Measurements from ENCODE around the gene VSIR.

Gene VSIR

DNA sequence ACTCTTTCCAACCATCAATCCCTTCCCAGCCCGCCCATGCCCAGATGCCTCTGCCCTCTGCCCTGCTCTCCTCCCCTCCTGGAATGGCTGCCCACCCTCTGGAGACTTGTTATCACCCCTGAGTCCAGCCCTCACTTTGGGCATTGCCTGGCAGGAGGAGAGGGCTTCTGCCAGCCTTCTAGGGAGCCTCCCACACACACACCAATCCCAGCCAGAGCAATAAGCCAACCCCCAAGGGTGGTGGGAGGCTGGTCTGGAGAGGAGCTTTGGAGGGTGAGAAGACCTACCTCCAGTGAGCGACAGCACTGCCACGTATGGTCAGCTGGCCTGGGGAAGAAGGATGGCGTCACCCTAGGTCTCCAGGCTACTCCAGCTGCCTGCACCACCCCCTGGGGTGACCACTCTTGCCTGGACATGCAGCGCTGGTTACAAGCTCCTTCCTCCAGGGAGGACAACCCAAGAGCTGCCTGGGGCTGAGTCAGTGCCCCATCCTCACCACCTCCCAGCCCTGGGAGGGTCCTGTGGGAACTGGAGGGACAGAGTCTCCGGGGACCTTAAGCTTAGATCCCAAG is 62.2 kb downstream of the VSIR start:
- no peak for DNase-seq

GRCh38 chr10:71710519-71710918 is 62.8 kb downstream of the VSIR start:
- no peak for DNase-seq

GRCh38 chr10:71708897-71709882 is 64.1 kb downstream of the VSIR start:
- no peak for DNase-seq

DNA sequence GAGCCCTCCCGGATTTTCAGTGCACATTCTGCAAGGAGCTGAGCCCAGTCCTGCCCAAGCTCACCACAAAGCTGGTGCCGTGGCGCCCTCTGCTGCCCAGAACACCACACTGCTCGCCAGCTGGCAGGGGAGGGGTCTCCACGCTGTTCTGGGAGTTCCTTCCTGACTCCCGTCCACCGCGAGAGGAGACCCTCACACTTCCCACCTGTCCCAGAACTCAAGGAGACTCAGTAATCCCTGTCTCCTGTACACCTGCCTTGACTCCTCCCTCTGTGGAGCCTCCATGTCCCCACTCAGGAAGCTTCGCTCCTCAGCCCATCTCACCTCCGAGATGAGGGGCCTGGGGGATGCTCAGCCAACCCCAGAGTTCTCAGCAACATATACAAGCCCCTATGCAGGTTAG is 65.0 kb downstream of the VSIR start:
- DNase-seq, result no peak

- no peak for DNase-seq
Measured at GRCh38 chr10:71707240-71707789, 66.0 kb downstream of the VSIR start.

- no peak for DNase-seq
Measured at GRCh38 chr10:71706216-71707121, 66.9 kb downstream of the VSIR start.

DNA sequence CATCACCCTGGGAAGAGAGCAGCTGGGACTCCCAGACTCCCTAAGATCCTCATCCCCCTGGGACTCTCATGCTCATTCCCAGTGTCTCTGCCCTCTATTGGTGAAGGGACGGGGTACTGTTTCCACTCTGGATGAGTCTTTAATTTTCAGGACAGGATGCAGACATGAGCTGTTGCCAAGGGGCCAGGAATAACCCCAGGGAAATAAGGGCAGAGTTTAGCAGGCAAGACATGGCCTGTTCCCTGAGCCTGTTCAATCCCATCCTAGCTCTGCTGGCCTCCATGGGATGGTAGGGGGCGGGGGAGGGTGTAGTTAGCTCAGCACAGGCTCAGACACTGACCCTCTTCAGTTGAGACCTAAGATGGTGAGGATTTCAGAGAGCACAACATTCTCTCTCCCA is 67.7 kb downstream of the VSIR start:
- no peak for DNase-seq

DNA sequence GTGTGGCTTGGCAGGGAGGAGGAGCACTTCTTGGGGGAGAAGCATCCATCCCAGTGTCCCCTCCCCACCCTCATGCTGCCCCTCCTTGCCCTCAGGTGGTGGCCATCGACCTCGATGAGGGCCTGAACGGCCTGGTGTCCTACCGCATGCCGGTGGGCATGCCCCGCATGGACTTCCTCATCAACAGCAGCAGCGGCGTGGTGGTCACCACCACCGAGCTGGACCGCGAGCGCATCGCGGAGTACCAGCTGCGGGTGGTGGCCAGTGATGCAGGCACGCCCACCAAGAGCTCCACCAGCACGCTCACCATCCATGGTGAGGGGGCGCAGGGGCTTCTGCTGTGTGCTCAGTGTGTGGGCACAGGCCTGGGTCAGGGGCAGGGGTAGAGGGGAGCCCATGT is 68.5 kb downstream of the VSIR start:
- no peak for DNase-seq

DNA sequence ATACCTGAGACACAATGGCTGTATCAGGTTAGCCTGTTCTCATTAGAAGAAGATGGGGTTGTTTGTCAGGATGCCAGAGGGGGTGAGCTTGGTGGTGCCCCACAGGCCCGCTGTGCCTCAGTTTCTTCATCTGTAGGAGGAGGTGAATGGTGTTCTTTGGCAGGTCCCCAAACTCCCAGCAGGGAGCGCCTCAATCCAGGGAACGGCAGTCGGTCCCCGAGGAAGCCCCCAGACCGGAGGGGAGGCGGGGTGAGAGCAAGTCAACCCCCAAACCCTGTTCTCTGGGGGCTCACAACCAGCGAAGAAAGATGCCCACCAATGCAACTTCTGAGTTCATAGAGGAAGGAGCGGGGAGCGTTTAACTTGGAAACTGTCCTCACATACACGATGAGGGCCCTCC is 69.7 kb downstream of the VSIR start:
- DNase-seq, result no peak

DNA sequence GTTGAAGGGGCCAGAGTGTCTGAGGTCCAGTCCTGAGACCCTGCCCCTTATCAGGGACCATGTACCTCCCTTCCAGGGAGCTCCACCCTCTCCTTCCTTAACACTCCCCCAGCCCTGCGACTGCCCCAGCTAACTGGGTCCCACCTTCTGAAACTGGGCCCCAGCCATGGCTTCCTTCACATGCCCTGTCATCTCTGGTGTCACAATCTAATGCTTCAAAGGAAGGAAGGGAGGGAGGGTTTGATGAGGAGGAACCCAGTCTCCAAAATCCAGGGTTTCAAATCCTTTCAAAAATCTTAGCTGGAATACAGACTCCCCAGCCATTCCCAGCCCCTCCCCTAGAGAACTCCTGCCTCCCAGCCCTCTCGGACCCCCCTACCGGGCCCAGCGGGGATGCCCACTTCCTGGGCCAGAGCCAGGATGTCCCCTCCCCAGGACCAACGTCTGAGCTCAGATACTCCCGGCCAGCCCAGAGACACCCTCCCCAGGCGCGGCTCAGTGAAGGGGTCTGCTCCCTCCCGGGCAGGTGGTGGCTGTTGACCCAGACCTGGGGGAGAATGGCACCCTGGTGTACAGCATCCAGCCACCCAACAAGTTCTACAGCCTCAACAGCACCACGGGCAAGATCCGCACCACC is 71.7 kb downstream of the VSIR start:
- no peak for DNase-seq

GRCh38 chr10:71700731-71701368 is 72.5 kb downstream of the VSIR start:
- DNase-seq, result no peak

DNA sequence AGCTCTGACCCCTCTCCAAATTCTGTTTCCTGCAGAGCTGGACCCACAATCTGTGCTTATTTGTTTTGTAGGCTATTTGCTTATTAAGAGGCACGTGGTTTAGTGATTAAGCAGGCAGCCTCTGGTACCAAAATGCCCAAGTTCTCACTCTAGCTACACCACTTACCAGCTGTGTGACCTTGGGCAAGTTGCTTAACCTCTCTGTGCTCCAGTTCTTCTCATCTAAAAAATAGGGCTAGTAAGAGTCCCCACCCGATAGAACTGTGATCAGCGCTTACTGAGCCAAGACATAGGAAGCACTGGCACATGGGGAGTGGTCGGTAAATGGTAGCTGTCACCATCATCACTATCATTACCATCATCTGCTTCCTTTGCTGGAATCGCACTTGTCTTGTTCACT is 74.6 kb downstream of the VSIR start:
- no peak for DNase-seq

DNA sequence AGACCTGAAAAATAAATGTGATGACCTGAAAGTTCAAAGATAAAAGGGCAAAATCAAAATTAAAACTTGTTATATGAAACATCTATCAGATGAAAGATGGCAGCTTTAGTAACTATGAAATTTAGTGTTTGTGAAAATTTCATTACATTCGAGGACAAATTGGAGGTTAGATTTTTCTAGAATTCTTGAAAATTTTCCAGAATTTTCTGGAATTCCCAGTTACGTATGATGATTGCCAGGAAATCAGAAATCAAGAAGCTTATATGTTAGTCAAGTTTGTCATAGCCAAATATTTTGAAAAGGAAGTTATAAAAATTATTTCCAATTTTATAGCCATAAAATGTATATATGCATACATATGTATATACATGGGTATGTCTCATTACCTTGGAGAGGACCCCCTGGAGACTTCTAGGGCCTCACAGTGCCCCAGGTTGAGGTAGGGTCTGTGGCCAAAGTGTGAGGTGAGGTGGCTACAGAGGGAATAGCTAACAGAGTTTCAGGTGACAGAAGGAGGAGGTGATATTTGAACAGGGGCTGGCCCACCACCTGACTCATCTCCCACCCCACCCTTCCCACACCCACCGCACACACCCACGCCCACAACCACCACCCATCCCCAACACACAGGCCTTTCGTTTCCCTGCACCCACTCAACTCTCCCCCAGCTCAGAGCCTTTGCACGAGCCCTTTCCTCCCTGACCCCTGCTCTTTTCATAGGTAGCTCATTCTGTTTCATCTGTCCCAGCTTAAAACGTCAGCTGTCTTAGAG is 75.2 kb downstream of the VSIR start:
- DNase-seq, result no peak
